Liver (tissue), 9 donors: Measurements from ENCODE around the gene DNASE2. TPM values are rescaled to one million over a fixed set of nuclear protein-coding genes. Genes with fewer than 3 reads are reported as not detected.

Experiments
- DNase-seq: peaks from one replicate; pipeline ENCODE4 v3.0.0-alpha.2; 2017; ENCODE audit warnings: low spot score
- H3K27ac ChIP-seq, 2 donors: one replicate each; pipeline ENCODE4 v1.7.0; 2013; ENCODE audit warnings: inconsistent platforms in 2 of 2, low read length in 2 of 2, control low read depth in 1 of 2, low read depth in 1 of 2, mild to moderate bottlenecking in 1 of 2
- H3K27me3 ChIP-seq, 4 donors: one replicate each; pipeline versions ENCODE4 v1.6.1 to v1.7.0; 2013; ENCODE audit warnings: low read length in 3 of 4, inconsistent platforms in 1 of 4, mild to moderate bottlenecking in 1 of 4, moderate library complexity in 1 of 4; ENCODE audit not compliant: control insufficient read depth in 4 of 4, insufficient read depth in 4 of 4
- H3K36me3 ChIP-seq, 4 donors: one replicate each; pipeline versions ENCODE4 v1.6.1 to v1.7.0; 2013; ENCODE audit warnings: low read length in 3 of 4, mild to moderate bottlenecking in 3 of 4, low read depth in 1 of 4, moderate library complexity in 1 of 4; ENCODE audit not compliant: control insufficient read depth in 4 of 4, insufficient read depth in 3 of 4
- H3K4me1 ChIP-seq, 4 donors: one replicate each; pipeline versions ENCODE4 v1.6.1 to v1.7.0; 2013; ENCODE audit warnings: low read length in 3 of 4, mild to moderate bottlenecking in 3 of 4, moderate library complexity in 1 of 4; ENCODE audit not compliant: control insufficient read depth in 4 of 4, insufficient read depth in 4 of 4
- H3K4me3 ChIP-seq, 3 donors: one replicate each; pipeline versions ENCODE4 v1.6.1 to v1.7.0; 2013; ENCODE audit warnings: low read length in 3 of 3, control low read depth in 1 of 3, low read depth in 1 of 3, mild to moderate bottlenecking in 1 of 3
- H3K9ac ChIP-seq, 2 donors: one replicate each; pipeline ENCODE4 v1.7.0; 2013; ENCODE audit warnings: low read length in 2 of 2, mild to moderate bottlenecking in 2 of 2, moderate library complexity in 2 of 2, control low read depth in 1 of 2, low read depth in 1 of 2
- H3K9me3 ChIP-seq, 4 donors: one replicate each; pipeline versions ENCODE4 v1.6.1 to v1.7.0; 2013; ENCODE audit warnings: low read length in 3 of 4; ENCODE audit not compliant: control insufficient read depth in 4 of 4
- CTCF ChIP-seq: fragments of 150-350 bp; IDR thresholded peaks from 2 replicates; pipeline ENCODE4 v1.5.1; 2017; ENCODE audit warnings: improper control_type of control experiment, low read depth, low read length; ENCODE audit not compliant: missing input control
- EGR1 ChIP-seq, 2 donors: IDR thresholded peaks; 2 replicates each; pipeline ENCODE4 v1.6.1; 2016 to 2018; ENCODE audit warnings: antibody characterized with exemption in 2 of 2, low read depth in 2 of 2
- FOXA1 ChIP-seq: IDR thresholded peaks from 2 replicates; pipeline ENCODE4 v1.6.1; 2016; ENCODE audit warnings: antibody characterized with exemption
- FOXA2 ChIP-seq: IDR thresholded peaks from 2 replicates; pipeline ENCODE4 v1.6.1; 2016; ENCODE audit warnings: antibody characterized with exemption
- GABPA ChIP-seq, 2 donors: IDR thresholded peaks in 1 of 2; conservative IDR thresholded peaks in 1 of 2; 2 replicates each; pipeline ENCODE4 v1.6.1; 2016; ENCODE audit warnings: antibody characterized with exemption in 2 of 2, mild to moderate bottlenecking in 1 of 2, moderate library complexity in 1 of 2
- HNF4A ChIP-seq, 2 donors: conservative IDR thresholded peaks; 2 replicates each; pipeline ENCODE4 v1.6.1; 2016; ENCODE audit warnings: antibody characterized with exemption in 2 of 2, mild to moderate bottlenecking in 2 of 2
- JUND ChIP-seq, 2 donors: IDR thresholded peaks; 2 replicates each; pipeline ENCODE4 v1.6.1; 2016; ENCODE audit warnings: antibody characterized with exemption in 2 of 2
- NR2F2 ChIP-seq: IDR thresholded peaks from 2 replicates; pipeline ENCODE4 v1.6.1; 2016; ENCODE audit warnings: antibody characterized with exemption
- RAD21 ChIP-seq, 2 donors: IDR thresholded peaks; 2 replicates each; pipeline ENCODE4 v1.6.1; 2016; ENCODE audit warnings: antibody characterized with exemption in 2 of 2, mild to moderate bottlenecking in 2 of 2
- REST ChIP-seq: IDR thresholded peaks from 2 replicates; pipeline ENCODE4 v1.6.1; 2016; ENCODE audit warnings: antibody characterized with exemption, mild to moderate bottlenecking
- RXRA ChIP-seq, 2 donors: IDR thresholded peaks; 2 replicates each; pipeline ENCODE4 v1.6.1; 2017 to 2018; ENCODE audit warnings: antibody characterized with exemption in 2 of 2, mild to moderate bottlenecking in 1 of 2
- SP1 ChIP-seq: IDR thresholded peaks from 2 replicates; pipeline ENCODE4 v1.6.1; 2018; ENCODE audit warnings: antibody characterized with exemption, mild to moderate bottlenecking
- TAF1 ChIP-seq: conservative IDR thresholded peaks from 2 replicates; pipeline ENCODE4 v1.6.1; 2016; ENCODE audit warnings: antibody characterized with exemption, mild to moderate bottlenecking
- YY1 ChIP-seq: IDR thresholded peaks from 2 replicates; pipeline ENCODE4 v1.6.1; 2016; ENCODE audit warnings: antibody characterized with exemption, mild to moderate bottlenecking
- ZBTB33 ChIP-seq: IDR thresholded peaks from 2 replicates; pipeline ENCODE4 v1.6.1; 2016; ENCODE audit warnings: antibody characterized with exemption
- WGBS: extraction: QIAGEN DNeasy Blood & Tissue Kit; methylation state at CpG from one replicate; pipeline ENCODE4 v1.1.7; 2013; 5-methylcytosine and 5-hydroxymethylcytosine counted together
- polyA plus RNA-seq, 2 donors: library from polyadenylated mRNA; stranded (reverse) in 1 of 2; unstranded in 1 of 2; fragments of 200-250 nt in 1 of 2; fragments of >200 nt in 1 of 2; fragmentation: Nextera tagmentation in 1 of 2; extraction: Ambion mirVana in 1 of 2; gene quantifications; one replicate each; pipeline versions ENCODE4 v1.2.1 to v1.2.3, GENCODE V29; 2013 to 2015
- total RNA-seq, 2 donors: library from RNA; depleted of rRNA; stranded (reverse); fragments of >200 nt; gene quantifications; one replicate each; pipeline ENCODE4 v1.2.3, GENCODE V29; 2014
- TF ChIP-seq, protein P1 (sequence below): IDR thresholded peaks from 2 replicates; pipeline ENCODE4 v1.6.1; 2016; ENCODE audit warnings: antibody characterized with exemption
- TF ChIP-seq, protein P2 (sequence below): IDR thresholded peaks from 2 replicates; pipeline ENCODE4 v1.6.1; 2016; ENCODE audit warnings: antibody characterized with exemption
- donor health status: healthy.
- donor health status: healthy.
- donor health status: healthy.
- donor health status: healthy.
- donor health status: healthy.

The DNASE2 gene
- total and polyA plus RNA-seq, 4 donors: 11.3 to 18.4 (median 12.8) TPM

DNA sequence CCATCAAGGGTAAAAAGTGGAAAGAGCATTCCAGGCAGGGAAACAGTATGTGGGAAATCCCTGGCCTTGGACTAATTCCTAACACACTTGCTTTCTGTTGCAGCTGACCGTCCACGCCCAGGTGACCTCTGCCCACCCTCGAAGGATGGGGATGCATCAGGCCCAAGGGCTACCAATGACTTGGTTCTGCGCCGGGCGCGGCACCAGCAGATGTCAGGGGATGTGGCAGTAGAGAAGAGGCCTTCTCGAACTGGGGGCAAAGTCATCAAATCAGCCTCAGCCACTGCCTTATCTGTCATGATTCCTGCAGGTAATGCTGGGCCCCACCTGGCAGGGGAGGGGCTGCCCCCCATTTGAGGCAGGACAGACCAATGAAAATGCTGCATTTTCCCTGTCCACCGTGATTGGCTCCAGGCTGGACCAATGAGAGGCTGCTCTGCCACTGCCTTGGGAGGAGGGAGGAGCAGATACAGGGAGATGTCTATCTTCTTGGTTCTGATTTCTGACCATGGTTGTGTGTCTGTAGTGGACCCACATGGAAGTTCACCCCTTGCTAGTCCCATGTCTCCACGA, 12.6 kb downstream of the DNASE2 start:
- DNase-seq: no peak
- H3K27ac ChIP-seq: no peak overlapping the region
- TF ChIP-seq REST: no peak
- no peak for TF ChIP-seq CTCF
- no peak for TF ChIP-seq NR2F2
- TF ChIP-seq RXRA (IDR thresholded peaks at IDR 0.05): no peak
- TF ChIP-seq GABPA (IDR thresholded peaks at IDR 0.05 in 1 of 2, conservative IDR thresholded peaks at IDR 0.05 in 1 of 2): no peak
- TF ChIP-seq EGR1 (IDR thresholded peaks at IDR 0.05; ENCODE audit: low read depth in 2 of 2): no peak
- no peak for TF ChIP-seq FOXA1
- TF ChIP-seq JUND (IDR thresholded peaks at IDR 0.05): no peak
- no peak for TF ChIP-seq RAD21 (IDR thresholded peaks at IDR 0.05)
- no peak for TF ChIP-seq HNF4A (conservative IDR thresholded peaks at IDR 0.05)
- TF ChIP-seq, protein P1, sequence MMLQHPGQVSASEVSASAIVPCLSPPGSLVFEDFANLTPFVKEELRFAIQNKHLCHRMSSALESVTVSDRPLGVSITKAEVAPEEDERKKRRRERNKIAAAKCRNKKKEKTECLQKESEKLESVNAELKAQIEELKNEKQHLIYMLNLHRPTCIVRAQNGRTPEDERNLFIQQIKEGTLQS: no peak
- no peak for TF ChIP-seq FOXA2
- TF ChIP-seq, protein P2, sequence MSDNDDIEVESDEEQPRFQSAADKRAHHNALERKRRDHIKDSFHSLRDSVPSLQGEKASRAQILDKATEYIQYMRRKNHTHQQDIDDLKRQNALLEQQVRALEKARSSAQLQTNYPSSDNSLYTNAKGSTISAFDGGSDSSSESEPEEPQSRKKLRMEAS: no peak
- TF ChIP-seq TAF1: no peak
- TF ChIP-seq YY1: no peak
- TF ChIP-seq SP1: no peak
- TF ChIP-seq ZBTB33: no peak
- H3K9me3 ChIP-seq: no peaks in the 10 kb centered on the region
- WGBS: 93% methylated on average over 10 of the region's 10 CpGs
- H3K36me3 ChIP-seq: no peaks in the 10 kb centered on the region
- H3K9ac ChIP-seq: no peak overlapping the region
- H3K27me3 ChIP-seq: no peaks in the 10 kb centered on the region
- H3K4me3 ChIP-seq: no peak overlapping the region
- peaks cover 0 to 14% (median 7%) of the 10 kb centered on the region in 4 donors for H3K4me1 ChIP-seq
